G401.6 (cell line): ENCODE results near the gene KCNIP1.

Experiments
- FAIRE-seq: peaks from 2 replicates; lab custom pipeline; 2012; peaks lifted over from hg19 to GRCh38; lab: Jason Lieb, UNC

Gene KCNIP1

DNA sequence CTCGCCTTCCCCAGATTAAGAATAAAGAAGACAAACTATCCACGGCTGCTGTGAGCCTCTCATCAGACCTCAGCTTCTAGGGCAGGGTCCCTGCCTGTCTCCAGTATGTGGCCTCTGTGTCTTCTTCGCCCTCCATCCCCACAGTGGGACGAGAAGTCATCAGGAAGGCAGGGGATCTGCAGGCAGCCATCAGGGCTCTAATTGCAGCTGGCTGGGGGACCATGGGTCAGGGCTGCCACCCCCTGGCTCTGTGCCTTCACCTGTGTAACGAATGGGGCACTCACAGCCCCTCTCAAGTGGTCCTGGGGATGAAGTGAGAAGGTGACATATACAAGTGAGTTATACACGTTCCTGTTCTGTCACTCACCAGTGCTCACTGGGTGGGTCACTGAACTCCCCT is 139.8 kb downstream of the KCNIP1 start:
- FAIRE-seq = no peak

GRCh38 chr5:170644501-170644900 is 140.7 kb downstream of the KCNIP1 start:
- FAIRE-seq = no peak

DNA sequence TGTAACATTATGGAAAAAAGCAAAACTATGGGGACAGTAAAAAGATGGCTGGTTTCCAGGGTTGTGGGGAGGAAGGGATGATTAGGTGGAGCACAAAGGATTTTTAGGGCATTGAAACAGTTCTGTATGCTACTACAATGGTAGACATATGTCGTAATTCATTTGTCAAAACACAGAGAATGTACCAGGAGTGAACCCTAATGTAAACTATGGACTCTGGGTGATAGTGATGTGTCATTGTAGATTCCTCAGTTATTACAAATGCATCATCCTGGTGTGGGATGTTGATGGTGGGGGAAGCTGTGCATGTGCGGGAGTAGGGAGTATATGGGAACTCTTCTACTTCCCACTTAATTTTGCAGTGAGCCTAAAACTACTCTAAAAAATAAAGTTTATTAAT is 144.7 kb downstream of the KCNIP1 start:
- FAIRE-seq = no peak

DNA sequence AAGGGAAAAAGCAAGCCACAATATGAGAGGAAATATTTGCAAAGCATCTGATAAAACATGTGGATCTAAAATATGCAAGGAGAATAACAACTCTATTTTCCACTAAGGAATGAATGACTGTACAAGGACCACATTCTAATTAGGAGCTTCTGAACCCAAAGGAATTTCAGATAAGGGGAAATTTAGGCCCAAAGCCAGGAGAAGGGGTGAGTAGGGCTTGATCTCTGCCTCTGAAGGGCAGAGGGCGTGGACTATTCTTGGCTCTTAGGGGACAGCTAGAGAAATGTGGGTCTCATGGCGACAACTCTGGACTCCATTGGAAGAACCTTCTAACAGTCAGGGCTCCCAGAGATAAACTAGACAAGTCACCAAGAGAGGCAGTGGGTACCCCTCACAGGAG is 147.0 kb downstream of the KCNIP1 start:
- no peak for FAIRE-seq

- no peak for FAIRE-seq
Measured at GRCh38 chr5:170651604-170652277, 147.9 kb downstream of the KCNIP1 start.

DNA sequence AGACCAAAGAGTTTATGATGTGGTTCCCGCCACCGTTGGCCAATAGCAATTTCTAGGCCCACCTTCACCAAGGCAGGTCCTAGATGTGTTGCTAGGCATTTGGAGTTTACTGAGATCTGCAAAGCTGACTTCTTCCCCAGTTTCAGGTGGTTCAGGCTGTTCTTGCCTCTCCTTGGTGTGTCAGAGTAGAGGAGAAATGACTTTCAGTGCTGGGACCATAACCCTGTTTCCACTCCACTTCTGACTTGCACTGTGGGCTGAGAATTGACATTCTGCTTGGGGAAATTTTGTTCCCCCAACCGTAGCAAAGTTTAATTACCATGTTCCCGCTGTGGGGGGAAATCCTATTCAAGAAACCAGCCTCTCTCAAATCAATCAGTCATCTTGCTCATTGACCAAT is 151.7 kb downstream of the KCNIP1 start:
- no peak for FAIRE-seq

GRCh38 chr5:170655920-170656319 is 152.1 kb downstream of the KCNIP1 start:
- FAIRE-seq = no peak

DNA sequence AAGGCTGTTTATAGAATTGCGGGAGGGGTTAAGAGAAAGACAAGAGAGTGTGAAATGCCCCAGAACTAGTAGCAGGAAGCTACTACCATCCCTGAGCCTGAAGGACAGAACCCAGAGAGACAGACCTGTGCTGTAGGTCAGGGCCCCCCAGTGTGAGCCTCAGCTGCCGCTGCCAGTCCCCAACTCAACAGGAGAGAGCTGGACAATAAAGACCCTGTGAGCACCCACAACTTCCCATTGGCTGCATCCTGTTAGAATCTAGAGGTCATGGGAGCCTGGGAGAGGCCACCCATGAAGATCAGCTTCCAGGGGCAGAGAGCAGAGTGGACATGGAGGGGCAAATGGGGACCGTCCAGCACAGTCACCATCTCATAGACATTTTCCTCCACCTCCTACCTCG is 152.5 kb downstream of the KCNIP1 start:
- FAIRE-seq = no peak

- no peak for FAIRE-seq
Measured at GRCh38 chr5:170660531-170660930, 156.7 kb downstream of the KCNIP1 start.

DNA sequence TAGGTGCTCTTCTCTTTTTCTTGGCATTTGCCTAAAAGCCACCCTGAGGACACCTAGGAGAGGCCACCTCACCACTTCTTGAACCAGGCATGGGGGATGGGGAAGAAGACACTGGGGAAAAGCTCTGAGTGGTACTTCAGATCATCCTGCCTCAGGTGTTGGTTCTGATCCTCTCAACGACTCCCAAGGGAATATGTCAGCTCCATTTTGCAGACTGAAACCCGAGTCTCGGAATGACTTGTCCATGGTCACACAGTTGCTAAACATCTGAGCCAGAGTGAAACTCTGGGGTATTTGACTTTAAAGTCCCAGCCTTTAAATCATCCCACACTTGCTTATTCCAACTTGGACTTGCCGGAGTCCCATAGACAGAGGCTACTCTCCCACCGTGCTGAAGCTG is 159.1 kb downstream of the KCNIP1 start:
- no peak for FAIRE-seq

GRCh38 chr5:170678811-170679210 is 175.0 kb downstream of the KCNIP1 start:
- FAIRE-seq = no peak

DNA sequence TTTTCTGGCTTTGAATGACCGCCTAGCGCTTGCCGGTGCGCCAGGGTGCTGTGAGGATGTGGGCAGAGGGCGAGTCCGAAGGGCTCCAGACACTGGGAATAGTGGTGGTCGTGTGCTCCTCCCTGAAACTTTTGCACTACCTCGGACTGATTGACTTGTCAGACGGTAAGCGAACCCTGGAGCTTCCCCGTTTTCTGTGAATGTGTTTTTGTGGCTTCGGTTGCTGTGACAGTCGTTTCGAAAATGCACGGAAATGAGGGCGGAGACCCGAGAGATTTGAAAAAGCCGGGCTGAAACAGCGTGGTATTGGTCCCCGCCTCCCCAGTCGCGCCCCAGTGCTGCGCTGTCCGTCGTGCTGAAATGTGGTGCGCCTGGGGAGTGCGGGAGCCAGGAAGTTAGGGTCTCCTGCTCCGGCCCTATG is 177.2 kb downstream of the KCNIP1 start:
- FAIRE-seq = no peak

GRCh38 chr5:170691657-170692056 is 187.8 kb downstream of the KCNIP1 start:
- no peak for FAIRE-seq

DNA sequence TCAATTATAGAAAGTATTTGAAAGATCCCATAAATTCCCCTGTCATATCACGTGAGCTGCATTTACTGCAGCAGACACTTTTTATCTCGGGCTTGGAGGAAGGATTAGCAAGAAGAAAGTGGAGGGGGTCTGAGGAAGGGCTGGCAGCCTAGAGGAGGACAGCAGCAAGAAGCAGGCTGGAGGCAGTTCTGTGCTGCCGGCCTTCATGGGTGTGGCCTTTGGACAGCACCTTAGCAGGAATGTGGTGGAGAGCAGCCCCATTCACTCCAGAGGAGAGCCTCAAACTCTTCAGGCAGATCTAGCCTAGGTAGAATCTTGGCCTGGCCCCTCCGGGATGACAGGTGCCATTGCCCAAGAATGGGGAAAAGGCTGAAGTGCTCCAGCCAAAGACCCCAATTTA is 189.9 kb downstream of the KCNIP1 start:
- no peak for FAIRE-seq

- FAIRE-seq = no peak
Measured at GRCh38 chr5:170694911-170695310, 191.1 kb downstream of the KCNIP1 start.

DNA sequence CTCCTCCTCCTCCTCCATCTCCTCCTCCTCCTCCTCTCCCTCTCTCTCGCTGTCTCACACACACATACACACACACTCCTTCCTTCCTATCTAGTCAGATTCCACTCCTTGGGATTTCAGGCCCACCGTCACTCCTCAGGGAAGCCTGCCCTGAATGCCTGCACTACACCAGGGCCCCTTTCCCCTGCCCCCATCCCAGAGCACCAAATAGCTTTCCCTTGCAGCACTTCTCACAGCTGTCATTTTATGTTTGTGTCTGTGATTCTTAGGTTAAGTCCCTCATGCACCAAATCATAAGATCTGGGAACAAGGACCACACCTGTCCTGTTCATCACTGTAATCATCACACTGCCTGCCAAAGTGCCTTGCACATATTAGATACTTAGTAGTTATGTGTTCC is 193.2 kb downstream of the KCNIP1 start:
- no peak for FAIRE-seq

DNA sequence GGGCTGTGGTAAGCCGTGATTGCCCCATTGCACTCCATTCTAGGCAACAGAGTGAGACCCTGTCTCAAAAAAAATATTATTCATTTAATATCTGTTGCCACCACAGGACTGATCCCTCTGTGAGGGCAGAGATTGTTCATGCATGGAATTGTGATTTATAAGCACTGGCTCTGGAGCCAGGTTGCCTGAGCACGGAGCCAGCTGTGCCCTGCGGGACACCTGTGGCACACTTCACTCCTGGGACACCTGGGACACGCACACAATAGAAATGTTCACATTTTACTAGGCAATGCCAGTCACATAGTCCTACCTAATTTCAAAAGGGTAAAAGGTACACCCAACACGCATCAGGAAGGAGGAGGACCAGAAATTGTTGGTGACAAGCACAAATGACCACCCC is 196.7 kb downstream of the KCNIP1 start:
- no peak for FAIRE-seq

- no peak for FAIRE-seq
Measured at GRCh38 chr5:170701334-170701733, 197.5 kb downstream of the KCNIP1 start.

DNA sequence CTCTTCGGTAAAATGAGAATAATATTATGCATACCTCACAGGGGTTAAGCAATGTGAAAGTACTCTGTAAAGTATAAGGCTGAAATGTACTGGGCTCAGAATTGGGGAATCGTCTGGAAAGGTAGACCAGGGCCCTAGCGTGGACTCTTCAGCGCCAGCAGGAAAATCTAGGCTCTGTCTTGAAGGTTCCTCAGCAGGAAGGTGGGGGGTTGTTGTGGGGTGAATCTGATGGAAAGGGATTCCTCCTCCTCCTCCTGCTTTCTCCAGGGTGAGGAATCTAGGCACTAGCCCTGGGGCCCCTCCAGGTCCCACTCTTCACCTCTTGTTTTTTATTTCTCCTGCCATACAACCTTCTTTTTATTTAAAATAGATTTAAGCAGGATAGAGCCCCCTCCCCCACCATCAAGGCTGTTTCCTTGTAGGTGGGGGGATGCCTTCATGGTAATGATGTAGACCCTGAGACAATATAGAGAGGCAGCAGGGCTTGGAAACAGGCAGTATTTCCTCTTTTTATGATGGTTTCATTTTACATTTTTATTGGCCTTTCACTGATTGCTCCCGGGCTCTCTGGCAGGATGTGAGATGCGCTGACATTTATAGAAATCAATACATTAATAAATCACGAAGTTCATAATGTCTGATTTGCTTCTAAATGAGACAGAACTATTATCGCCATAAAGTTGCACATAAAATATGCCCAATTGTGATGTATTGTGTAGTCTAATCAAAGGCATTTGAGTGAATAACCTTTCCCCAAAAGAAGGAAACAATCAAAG is 200.8 kb downstream of the KCNIP1 start:
- FAIRE-seq = no peak

DNA sequence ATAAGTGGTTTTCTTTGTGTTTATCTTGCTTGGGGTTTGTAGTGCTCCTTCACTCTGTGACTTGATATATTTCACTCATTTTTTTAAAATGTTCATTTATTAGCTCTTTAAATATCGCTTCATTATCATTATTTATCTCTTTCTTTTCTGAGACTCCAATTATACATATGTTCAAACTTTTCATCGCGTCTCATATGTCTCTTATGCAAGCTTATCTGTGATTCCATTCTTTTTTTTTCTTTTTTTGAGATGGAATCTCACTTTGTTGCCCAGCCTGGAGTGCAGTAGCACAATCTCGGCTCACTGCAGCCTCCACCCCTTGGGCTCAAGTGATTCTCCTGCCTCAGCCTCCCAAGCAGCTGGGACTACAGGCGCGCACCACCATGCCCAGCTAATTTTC is 205.8 kb downstream of the KCNIP1 start:
- no peak for FAIRE-seq

DNA sequence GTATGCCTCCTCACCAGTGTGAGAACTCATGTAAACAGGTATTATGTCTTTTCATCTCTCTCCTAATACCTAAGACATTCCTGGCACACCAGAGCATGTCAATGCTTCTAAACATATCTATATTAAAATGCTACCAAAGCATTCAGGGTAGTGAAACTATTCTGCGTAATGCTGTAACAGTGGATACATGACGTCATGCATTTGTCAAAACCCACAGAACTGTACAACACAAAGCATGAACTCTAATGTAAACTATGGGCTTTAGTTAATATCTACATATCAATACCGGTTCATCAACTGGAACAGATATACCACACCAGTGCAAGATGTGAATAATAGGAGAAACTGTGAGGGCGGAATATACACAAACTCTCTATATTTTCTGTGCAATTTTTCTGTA is 207.5 kb downstream of the KCNIP1 start:
- FAIRE-seq = no peak

GRCh38 chr5:170715141-170715540 is 211.3 kb downstream of the KCNIP1 start:
- FAIRE-seq = no peak

DNA sequence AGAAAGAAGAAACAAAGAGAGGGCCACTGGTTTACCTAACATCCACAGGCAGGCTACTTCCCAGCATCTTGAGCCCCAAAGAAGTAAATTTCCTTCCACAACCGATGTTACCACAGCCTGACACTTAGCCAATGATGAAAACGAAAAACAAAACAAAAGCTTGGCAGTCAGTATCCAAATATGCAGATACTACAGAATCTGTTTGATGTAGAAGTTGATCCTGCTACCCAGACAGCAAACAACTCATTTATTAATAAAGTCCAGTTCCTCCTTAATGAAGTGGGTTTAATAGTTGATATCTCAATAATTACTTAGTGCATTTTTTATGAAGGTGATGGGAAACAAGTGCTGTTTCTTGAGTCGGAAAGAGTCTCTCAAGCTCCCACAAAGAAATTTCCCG is 212.6 kb downstream of the KCNIP1 start:
- no peak for FAIRE-seq

- no peak for FAIRE-seq
Measured at GRCh38 chr5:170719551-170719950, 215.7 kb downstream of the KCNIP1 start.
